Stomach (tissue), 9 donors: ENCODE results near the gene PLXNB2. TPM values are rescaled to one million over a fixed set of nuclear protein-coding genes. Genes with fewer than 3 reads are reported as not detected.

Source experiments
- DNase-seq, 2 donors: peaks; one replicate each; pipeline versions ENCODE4 v3.0.0 to v3.0.0-alpha.2; 2013 to 2019
- H3K27ac ChIP-seq, 5 donors: fragments of 200-600 bp in 4 of 5; sonication (generic) in 4 of 5; one replicate each; pipeline ENCODE4 v1.5.1; 2013 to 2019; ENCODE audit warnings: mild to moderate bottlenecking in 1 of 5, moderate library complexity in 1 of 5
- H3K27me3 ChIP-seq, 3 donors: fragments of 200-600 bp; sonication (generic); one replicate each; pipeline ENCODE4 v1.5.1; 2017 to 2019; ENCODE audit warnings: mixed run types in 1 of 3
- H3K36me3 ChIP-seq, 4 donors: fragments of 200-600 bp; sonication (generic); 1 replicate in 3 of 4; 2 replicates in 1 of 4; pipeline ENCODE4 v1.5.1; 2016 to 2019
- H3K4me1 ChIP-seq, 4 donors: fragments of 200-600 bp; sonication (generic); one replicate each; pipeline ENCODE4 v1.5.1; 2016 to 2019
- H3K4me3 ChIP-seq, 4 donors: fragments of 200-600 bp; sonication (generic) in 3 of 4; one replicate each; pipeline ENCODE4 v1.5.1; 2016 to 2019; ENCODE audit warnings: mild to moderate bottlenecking in 1 of 4
- H3K9me3 ChIP-seq, 4 donors: fragments of 200-600 bp; sonication (generic); one replicate each; pipeline ENCODE4 v1.5.1; 2016 to 2019
- EP300 ChIP-seq: sonication (generic); formaldehyde crosslinking; IDR thresholded peaks from one replicate; pipeline ENCODE4 v1.6.1; 2017; ENCODE audit warnings: antibody characterized with exemption
- POLR2A ChIP-seq, 4 donors: fragments of 450-650 bp; IDR thresholded peaks; one replicate each; pipeline ENCODE4 v1.6.1; 2016; ENCODE audit warnings: antibody characterized with exemption in 4 of 4, control low read depth in 2 of 4, mild to moderate bottlenecking in 1 of 4, moderate library complexity in 1 of 4
- POLR2AphosphoS5 ChIP-seq, 3 donors: sonication (generic); formaldehyde crosslinking; IDR thresholded peaks; one replicate each; pipeline ENCODE4 v1.6.1; 2016; ENCODE audit warnings: antibody characterized with exemption in 3 of 3
- WGBS, 5 donors: extraction: QIAGEN DNeasy Blood & Tissue Kit in 3 of 5; methylation state at CpG; one replicate each; pipeline versions ENCODE4 v1.1.5 to v1.1.7; 2013 to 2018; 5-methylcytosine and 5-hydroxymethylcytosine counted together
- intact Hi-C: fragments of 100-400 bp; cut with DNase I; formaldehyde crosslinking; loops from one replicate; pipeline ENCODE4 v1.15.1; 2023; ENCODE audit warnings: low total_unique reads
- polyA plus RNA-seq, 3 donors: library from polyadenylated mRNA; stranded (reverse); fragments of 200-250 nt; gene quantifications; one replicate each; pipeline ENCODE4 v1.2.3, GENCODE V29; 2013
- total RNA-seq, 5 donors: library from RNA; depleted of rRNA; stranded (reverse); fragments of >200 nt; gene quantifications; one replicate each; pipeline versions ENCODE4 v1.1.0 to v1.2.3, GENCODE V29; 2014 to 2016
- TF ChIP-seq, protein P1 (sequence below), 7 experiments: fragments of 450-650 bp in 4 of 7; fragments of 200-600 bp in 3 of 7; sonication (generic) in 3 of 7; IDR thresholded peaks; one replicate each; pipeline ENCODE4 v1.5.1; 2016 to 2019; ENCODE audit warnings: antibody characterized with exemption in 7 of 7, control low read depth in 2 of 7, mild to moderate bottlenecking in 1 of 7
- donor health status: healthy with polysubstance abuse.
- donor health status: Bipolar disorder and iron deficiency.
- donor health status: healthy.

The PLXNB2 gene
- total and polyA plus RNA-seq, 8 donors: 50.3 to 648 (median 269) TPM

DNA sequence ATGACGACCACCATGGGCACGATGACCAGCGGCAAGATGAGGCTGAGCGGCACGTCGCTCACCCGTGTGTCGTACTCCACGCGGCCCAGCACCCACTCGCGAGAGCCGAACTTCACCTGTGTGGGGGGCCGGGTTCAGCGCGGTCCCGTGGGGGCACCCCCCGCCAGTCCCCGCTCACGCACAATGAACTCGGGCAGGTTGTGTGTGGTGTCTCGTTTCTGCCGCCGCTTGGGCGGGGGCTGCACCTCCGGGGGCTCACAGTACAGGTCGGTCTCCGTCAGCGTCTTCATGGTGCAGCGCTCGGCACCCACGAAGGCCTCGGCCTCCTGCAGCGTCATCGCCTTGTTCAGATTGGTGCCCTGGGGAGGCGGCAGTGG lies 26.1 kb downstream of the PLXNB2 start:
- Histone ChIP-seq H3K4me1 (peaks cover 40 to 74% (median 54%) of the 10 kb centered on the region in 4 donors), H3K27ac (peak overlapping the region; percentile 84 to 95 (median 92)), H3K36me3 (peaks cover 91 to 96% (median 95%) of the 10 kb centered on the region in 4 donors), H3K27me3 (no peaks in the 10 kb centered on the region), H3K9me3 (no peaks in the 10 kb centered on the region), H3K4me3 (peak overlapping the region in 1 of 4 donors; percentile 32)
- TF ChIP-seq POLR2AphosphoS5 (IDR thresholded peaks at IDR 0.05): no peak
- TF ChIP-seq, protein P1, sequence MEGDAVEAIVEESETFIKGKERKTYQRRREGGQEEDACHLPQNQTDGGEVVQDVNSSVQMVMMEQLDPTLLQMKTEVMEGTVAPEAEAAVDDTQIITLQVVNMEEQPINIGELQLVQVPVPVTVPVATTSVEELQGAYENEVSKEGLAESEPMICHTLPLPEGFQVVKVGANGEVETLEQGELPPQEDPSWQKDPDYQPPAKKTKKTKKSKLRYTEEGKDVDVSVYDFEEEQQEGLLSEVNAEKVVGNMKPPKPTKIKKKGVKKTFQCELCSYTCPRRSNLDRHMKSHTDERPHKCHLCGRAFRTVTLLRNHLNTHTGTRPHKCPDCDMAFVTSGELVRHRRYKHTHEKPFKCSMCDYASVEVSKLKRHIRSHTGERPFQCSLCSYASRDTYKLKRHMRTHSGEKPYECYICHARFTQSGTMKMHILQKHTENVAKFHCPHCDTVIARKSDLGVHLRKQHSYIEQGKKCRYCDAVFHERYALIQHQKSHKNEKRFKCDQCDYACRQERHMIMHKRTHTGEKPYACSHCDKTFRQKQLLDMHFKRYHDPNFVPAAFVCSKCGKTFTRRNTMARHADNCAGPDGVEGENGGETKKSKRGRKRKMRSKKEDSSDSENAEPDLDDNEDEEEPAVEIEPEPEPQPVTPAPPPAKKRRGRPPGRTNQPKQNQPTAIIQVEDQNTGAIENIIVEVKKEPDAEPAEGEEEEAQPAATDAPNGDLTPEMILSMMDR (IDR thresholded peaks at IDR 0.05): no peak
- no peak for TF ChIP-seq EP300
- TF ChIP-seq POLR2A (IDR thresholded peaks at IDR 0.05): no peak
- 86 to 95% (median 88%) methylated on average over 18 to 36 of the region's 36 CpGs for WGBS, 5 donors
- no peak for DNase-seq
- intact Hi-C loops: no loop called here

DNA sequence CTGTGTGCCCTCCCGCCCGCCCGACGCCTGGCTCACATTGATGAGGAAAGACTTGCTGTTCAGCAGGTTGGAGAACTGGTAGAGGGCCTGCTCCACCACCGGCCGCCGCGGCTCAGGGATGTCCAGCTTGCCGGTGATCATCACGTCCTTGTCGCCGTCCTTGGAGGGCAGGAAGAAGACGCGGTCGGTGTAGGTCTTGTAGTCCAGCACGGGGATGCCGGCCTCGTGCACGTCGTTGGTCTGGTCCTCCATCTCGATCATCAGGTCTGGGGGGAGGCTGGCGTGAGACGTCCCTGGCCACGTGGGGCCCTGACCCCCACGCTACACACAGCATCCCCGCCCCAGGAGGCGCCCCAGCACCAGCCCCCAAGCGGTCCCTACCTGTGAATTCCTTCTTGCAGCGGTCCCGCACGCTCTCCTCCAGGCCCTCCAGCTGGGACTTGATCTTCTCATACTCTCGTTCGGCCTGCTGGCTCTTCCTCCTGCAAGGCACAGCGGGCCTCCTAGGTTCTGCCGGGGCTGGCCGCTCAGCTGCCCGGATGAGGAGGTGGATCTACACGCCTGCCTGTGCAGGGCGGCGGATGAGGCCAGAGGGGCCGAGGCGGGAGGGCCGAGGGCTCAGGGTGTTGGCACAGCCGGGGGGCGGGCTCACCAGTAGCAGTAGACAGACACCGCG lies 26.6 kb downstream of the PLXNB2 start:
- WGBS, 5 donors: 72 to 84% (median 78%) methylated on average over 30 to 47 of the region's 47 CpGs
- Histone ChIP-seq H3K4me3 (peak overlapping the region in 1 of 4 donors; percentile 32), H3K36me3 (peaks cover 89 to 96% (median 95%) of the 10 kb centered on the region in 4 donors), H3K27ac (peak overlapping the region; percentile 84 to 95 (median 92)), H3K9me3 (no peaks in the 10 kb centered on the region), H3K4me1 (peaks cover 36 to 74% (median 55%) of the 10 kb centered on the region in 4 donors), H3K27me3 (no peaks in the 10 kb centered on the region)
- DNase-seq: no peak
- intact Hi-C loops: no loop called here
- TF ChIP-seq EP300: no peak
- no peak for TF ChIP-seq POLR2A (IDR thresholded peaks at IDR 0.05)
- TF ChIP-seq, protein P1 (IDR thresholded peaks at IDR 0.05): no peak

GRCh38 chr22:50280022-50280707 lies 27.3 kb downstream of the PLXNB2 start:
- intact Hi-C loops: no loop called here
- Histone ChIP-seq H3K4me1 (peaks cover 34 to 78% (median 58%) of the 10 kb centered on the region in 4 donors), H3K36me3 (peaks cover 95 to 99% (median 98%) of the 10 kb centered on the region in 4 donors), H3K27me3 (no peaks in the 10 kb centered on the region), H3K4me3 (no peak overlapping the region), H3K27ac (peak overlapping the region; percentile 84 to 95 (median 92)), H3K9me3 (no peaks in the 10 kb centered on the region)
- peak in 1 of 2 donors; percentile 82 for DNase-seq
- TF ChIP-seq POLR2AphosphoS5 (IDR thresholded peaks at IDR 0.05) (peak in 2 of 3 donors; percentile 18 to 46), POLR2A (IDR thresholded peaks at IDR 0.05) (no peak), EP300 (no peak)
- TF ChIP-seq, protein P1 (IDR thresholded peaks at IDR 0.05): no peak
- WGBS, 5 donors: 30 to 58% (median 46%) methylated on average over 31 to 38 of the region's 38 CpGs

GRCh38 chr22:50278956-50279619 lies 28.4 kb downstream of the PLXNB2 start:
- WGBS, 5 donors: 86 to 91% (median 89%) methylated on average over 21 to 30 of the region's 30 CpGs
- no peak for TF ChIP-seq EP300
- TF ChIP-seq, protein P1 (IDR thresholded peaks at IDR 0.05): no peak
- TF ChIP-seq POLR2AphosphoS5 (IDR thresholded peaks at IDR 0.05): no peak
- TF ChIP-seq POLR2A (IDR thresholded peaks at IDR 0.05): no peak
- Histone ChIP-seq H3K4me3 (no peak overlapping the region), H3K36me3 (peaks cover 90 to 97% (median 93%) of the 10 kb centered on the region in 4 donors), H3K27ac (peak overlapping the region; percentile 84 to 95 (median 92)), H3K4me1 (peaks cover 31 to 78% (median 57%) of the 10 kb centered on the region in 4 donors), H3K27me3 (no peaks in the 10 kb centered on the region), H3K9me3 (no peaks in the 10 kb centered on the region)
- no peak for DNase-seq
- intact Hi-C loops: loop anchor here (5.0 kb wide), 1 partner anchor 58 kb away; no protein-coding TSS in a partner anchor
